Osteoblast (primary cell): ENCODE data around the gene FERMT2. TPM values are rescaled to one million over a fixed set of nuclear protein-coding genes. Genes with fewer than 3 reads are reported as not detected.

Experiments used
- DNase-seq: peaks from one replicate; pipeline ENCODE4 v3.0.0; 2011; ENCODE audit warnings: low spot score, mixed read lengths; ENCODE audit not compliant: insufficient read length; ENCODE audit errors: missing footprints
- H2AFZ ChIP-seq: 2 replicates; pipeline ENCODE4 v1.6.0; 2011; ENCODE audit warnings: mild to moderate bottlenecking, low read length
- H3K27ac ChIP-seq: 2 replicates; pipeline ENCODE4 v1.5.1; 2011; ENCODE audit warnings: mild to moderate bottlenecking, low read depth, low read length, moderate library complexity
- H3K27me3 ChIP-seq: 2 replicates; pipeline ENCODE4 v1.6.0; 2012; ENCODE audit warnings: mild to moderate bottlenecking, control low read depth, inconsistent platforms, low read length, moderate library complexity; ENCODE audit not compliant: insufficient read depth
- H3K36me3 ChIP-seq: 2 replicates; pipeline ENCODE4 v1.5.1; 2011; ENCODE audit warnings: mild to moderate bottlenecking, low read length, control low read depth, moderate library complexity; ENCODE audit not compliant: insufficient read depth
- H3K4me1 ChIP-seq: 2 replicates; pipeline ENCODE4 v1.5.1; 2011; ENCODE audit warnings: mild to moderate bottlenecking, low read length, control low read depth, moderate library complexity; ENCODE audit not compliant: insufficient read depth
- H3K4me2 ChIP-seq: 2 replicates; pipeline ENCODE4 v1.6.0; 2011; ENCODE audit warnings: mild to moderate bottlenecking, low read length; ENCODE audit not compliant: insufficient read depth
- H3K4me3 ChIP-seq: fragments of 200-600 bp; sonication (generic); 3 replicates; pipeline ENCODE4 v1.5.1; 2012; ENCODE audit warnings: mild to moderate bottlenecking, low read length, inconsistent platforms; ENCODE audit not compliant: insufficient read depth
- H3K79me2 ChIP-seq: 2 replicates; pipeline ENCODE4 v1.6.0; 2012; ENCODE audit warnings: mild to moderate bottlenecking, low read length, control low read depth, inconsistent platforms; ENCODE audit not compliant: insufficient read depth
- H3K9me3 ChIP-seq: 2 replicates; pipeline ENCODE4 v1.5.1; 2011; ENCODE audit warnings: low read depth, low read length, control low read depth
- H4K20me1 ChIP-seq: 2 replicates; pipeline ENCODE4 v1.6.0; 2012; ENCODE audit warnings: mild to moderate bottlenecking, low read length, control low read depth; ENCODE audit not compliant: insufficient read depth
- CTCF ChIP-seq: IDR thresholded peaks from 2 replicates; pipeline ENCODE4 v1.5.1; 2011; ENCODE audit warnings: mild to moderate bottlenecking, low read depth, low read length, moderate library complexity; ENCODE audit errors: extremely low read depth
- total RNA-seq: library from RNA; depleted of rRNA; stranded (reverse); fragments of >200 nt; gene quantifications from 2 replicates; pipeline ENCODE4 v1.2.3, GENCODE V29; 2012

The FERMT2 gene
- total RNA-seq, 1 donor: 280 TPM

- H3K79me2 ChIP-seq: peaks cover 43% of the 10 kb centered on the region
- H3K4me3 ChIP-seq: no peak overlapping the region
- H4K20me1 ChIP-seq: no peaks in the 10 kb centered on the region
- H3K9me3 ChIP-seq: no peaks in the 10 kb centered on the region
- TF ChIP-seq CTCF: no peak
- H3K4me2 ChIP-seq: peak overlapping the region; percentile 66
- H3K27me3 ChIP-seq: no peaks in the 10 kb centered on the region
- peaks cover 27% of the 10 kb centered on the region for H3K4me1 ChIP-seq
- H2AFZ ChIP-seq: no peak overlapping the region
- peaks cover 83% of the 10 kb centered on the region for H3K36me3 ChIP-seq
- no peak for DNase-seq
- H3K27ac ChIP-seq: peak overlapping the region; percentile 71
These were observed 87.5 kb downstream of the FERMT2 start for GRCh38 chr14:52863334-52863700.

- Histone ChIP-seq H3K4me1 (peaks cover 27% of the 10 kb centered on the region), H4K20me1 (no peaks in the 10 kb centered on the region), H3K79me2 (peaks cover 37% of the 10 kb centered on the region), H3K9me3 (no peaks in the 10 kb centered on the region), H3K27ac (peak overlapping the region; percentile 71), H3K36me3 (peaks cover 83% of the 10 kb centered on the region), H3K4me3 (no peak overlapping the region), H3K4me2 (peak overlapping the region; percentile 66), H3K27me3 (no peaks in the 10 kb centered on the region), H2AFZ (no peak overlapping the region)
- no peak for TF ChIP-seq CTCF
- DNase-seq: peak; percentile 48
These were observed 88.1 kb downstream of the FERMT2 start for GRCh38 chr14:52862632-52863333.

- Histone ChIP-seq H3K9me3 (no peaks in the 10 kb centered on the region), H3K4me2 (no peak overlapping the region), H3K36me3 (peaks cover 81% of the 10 kb centered on the region), H3K4me3 (no peak overlapping the region), H4K20me1 (no peaks in the 10 kb centered on the region), H3K4me1 (peaks cover 27% of the 10 kb centered on the region), H2AFZ (no peak overlapping the region), H3K27me3 (no peaks in the 10 kb centered on the region), H3K27ac (peak overlapping the region; percentile 16), H3K79me2 (peaks cover 24% of the 10 kb centered on the region)
- DNase-seq: no peak
- TF ChIP-seq CTCF: no peak
These were observed 89.4 kb downstream of the FERMT2 start for GRCh38 chr14:52861403-52861802.

GRCh38 chr14:52860910-52861309 lies 89.9 kb downstream of the FERMT2 start:
- no peak for DNase-seq
- Histone ChIP-seq H3K79me2 (peaks cover 19% of the 10 kb centered on the region), H3K27ac (no peak overlapping the region), H4K20me1 (no peaks in the 10 kb centered on the region), H3K36me3 (peaks cover 81% of the 10 kb centered on the region), H3K9me3 (no peaks in the 10 kb centered on the region), H3K4me1 (peaks cover 27% of the 10 kb centered on the region), H2AFZ (no peak overlapping the region), H3K4me2 (no peak overlapping the region), H3K4me3 (no peak overlapping the region), H3K27me3 (no peaks in the 10 kb centered on the region)
- TF ChIP-seq CTCF: no peak
